ENCODE results near the gene E2F3.

- TF ChIP-seq CTCF (IDR thresholded peaks at IDR 0.05) (no peak), CREB1 (CRISPR knock-in tag; IDR thresholded peaks at IDR 0.05) (no peak), ZNF121 (CRISPR knock-in tag; IDR thresholded peaks at IDR 0.05) (no peak), NFATC4 (CRISPR knock-in tag; IDR thresholded peaks at IDR 0.05) (no peak), JAZF1 (CRISPR knock-in tag; IDR thresholded peaks at IDR 0.05) (no peak), JUN (CRISPR knock-in tag; IDR thresholded peaks at IDR 0.05) (no peak), CREM (CRISPR knock-in tag; IDR thresholded peaks at IDR 0.05) (no peak), MXD4 (CRISPR knock-in tag; IDR thresholded peaks at IDR 0.05; ENCODE audit: borderline replicate concordance) (no peak), KAT7 (CRISPR knock-in tag; IDR thresholded peaks at IDR 0.05; ENCODE audit: borderline replicate concordance) (no peak), USF2 (CRISPR knock-in tag; IDR thresholded peaks at IDR 0.05) (no peak), SP1 (CRISPR knock-in tag; conservative IDR thresholded peaks at IDR 0.05) (no peak), ARID4B (CRISPR knock-in tag; IDR thresholded peaks at IDR 0.05; ENCODE audit: borderline replicate concordance) (no peak), NR1H2 (CRISPR knock-in tag; IDR thresholded peaks at IDR 0.05) (no peak)
Measured at GRCh38 chr6:20426177-20427082, 24.8 kb downstream of the E2F3 start.

Measured in WTC11 (cell line).